AG09309 (cell line): Measurements from ENCODE around the gene TPD52L3.
A peak's percentile ranks its signal among the peaks of the same experiment; 100 is the strongest.

Experiments used
- DNase-seq: peaks from one replicate; pipeline ENCODE4 v3.0.0-alpha.2; 2010; ENCODE audit warnings: low read depth
- H3K4me3 ChIP-seq: 2 replicates; pipeline ENCODE4 v1.5.1; 2011; ENCODE audit warnings: mild to moderate bottlenecking, low read depth, low read length, moderate library complexity; ENCODE audit not compliant: control insufficient read depth
- CTCF ChIP-seq: IDR thresholded peaks from 2 replicates; pipeline ENCODE4 v1.5.1; 2011; ENCODE audit warnings: mild to moderate bottlenecking, low read depth, low read length, inconsistent platforms; ENCODE audit not compliant: insufficient read depth, control insufficient read depth; ENCODE audit errors: missing control alignments

The TPD52L3 gene

GRCh38 chr9:6330958-6331634 lies 2.9 kb downstream of the TPD52L3 start:
- no peak for DNase-seq
- H3K4me3 ChIP-seq: no peak overlapping the region
- no peak for TF ChIP-seq CTCF

- TF ChIP-seq CTCF: no peak
- DNase-seq: no peak
- no peak overlapping the region for H3K4me3 ChIP-seq
Observed at GRCh38 chr9:6334305-6334704, 6.1 kb downstream of the TPD52L3 start.

GRCh38 chr9:6348766-6349165 lies 20.6 kb downstream of the TPD52L3 start:
- no peak for DNase-seq

GRCh38 chr9:6351737-6352136 lies 23.6 kb downstream of the TPD52L3 start:
- TF ChIP-seq CTCF: no peak

More at GRCh38 chr9:6348766-6349165, 20.6 kb downstream of the TPD52L3 start:
- no peak for TF ChIP-seq CTCF
- H3K4me3 ChIP-seq: no peak overlapping the region

GRCh38 chr9:6354072-6354686 lies 26.0 kb downstream of the TPD52L3 start:
- H3K4me3 ChIP-seq: no peak overlapping the region
- peak; percentile 41 for DNase-seq

More at GRCh38 chr9:6351737-6352136, 23.6 kb downstream of the TPD52L3 start:
- no peak for DNase-seq
- no peak overlapping the region for H3K4me3 ChIP-seq

GRCh38 chr9:6355728-6356127 lies 27.6 kb downstream of the TPD52L3 start:
- TF ChIP-seq CTCF: no peak
- H3K4me3 ChIP-seq: no peak overlapping the region
- DNase-seq: peak; percentile 17

More at GRCh38 chr9:6354072-6354686, 26.0 kb downstream of the TPD52L3 start:
- peak; percentile 77 for TF ChIP-seq CTCF

GRCh38 chr9:6356441-6356840 lies 28.3 kb downstream of the TPD52L3 start:
- H3K4me3 ChIP-seq: no peak overlapping the region
- no peak for DNase-seq
- no peak for TF ChIP-seq CTCF
